RPMI7951 (cell line): ENCODE results near the gene TRAIP. TPM values are rescaled to one million over a fixed set of nuclear protein-coding genes. Genes with fewer than 3 reads are reported as not detected.
"Not testable (repeated sequence)": the region's sequence is repeated elsewhere in the genome, so short reads cannot be mapped to it uniquely, and the experiment has no call there.

Experiments used
- DNase-seq: peaks from one replicate; pipeline ENCODE4 v3.0.0-alpha.2; 2012; ENCODE audit warnings: low read depth
- total RNA-seq: library from RNA; depleted of rRNA; stranded (reverse); fragments of >200 nt; shearing (Covaris generic); gene quantifications from 2 replicates; pipeline ENCODE4 v1.2.3, GENCODE V29; 2014; rRNA removed

TRAIP gene
- 13.5 and 15.0 TPM in 2 replicates for total RNA-seq

- DNase-seq, result peak; percentile 92
Observed at GRCh38 chr3:49856181-49857005, at the start of gene TRAIP. TRAIP (minus strand) TSS chr3:49856564; CDS start chr3:49856453, 111 bp downstream.

DNA sequence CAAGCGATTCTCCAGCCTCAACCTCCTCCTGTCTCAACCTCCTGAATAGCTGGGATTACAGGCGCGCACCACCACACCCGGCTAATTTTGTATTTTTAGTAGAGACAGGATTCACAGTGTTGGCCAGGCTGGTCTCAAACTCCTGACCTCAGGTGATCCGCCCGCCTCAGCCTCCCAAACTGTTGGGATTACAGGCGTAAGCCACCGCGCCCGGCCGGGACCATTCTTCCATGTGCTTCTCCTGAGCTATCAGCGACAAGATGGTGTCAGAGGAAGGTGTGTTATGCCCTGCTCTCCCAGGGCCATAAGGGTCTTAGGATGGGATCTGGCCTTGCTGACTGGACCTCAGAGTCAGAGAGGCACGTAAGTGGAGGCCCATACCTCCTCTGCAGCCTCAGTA is 48.1 kb upstream of the TRAIP start:
- not testable (repeated sequence) for DNase-seq

GRCh38 chr3:49903451-49904424 is 47.4 kb upstream of the TRAIP start, which contains the start of gene MST1R:
MST1R (minus strand) TSS chr3:49903873; CDS start chr3:49903609, 264 bp downstream.
- DNase-seq, result peak; percentile 44

- DNase-seq, result no peak
Observed at GRCh38 chr3:49902511-49903345, 46.4 kb upstream of the TRAIP start.

DNA sequence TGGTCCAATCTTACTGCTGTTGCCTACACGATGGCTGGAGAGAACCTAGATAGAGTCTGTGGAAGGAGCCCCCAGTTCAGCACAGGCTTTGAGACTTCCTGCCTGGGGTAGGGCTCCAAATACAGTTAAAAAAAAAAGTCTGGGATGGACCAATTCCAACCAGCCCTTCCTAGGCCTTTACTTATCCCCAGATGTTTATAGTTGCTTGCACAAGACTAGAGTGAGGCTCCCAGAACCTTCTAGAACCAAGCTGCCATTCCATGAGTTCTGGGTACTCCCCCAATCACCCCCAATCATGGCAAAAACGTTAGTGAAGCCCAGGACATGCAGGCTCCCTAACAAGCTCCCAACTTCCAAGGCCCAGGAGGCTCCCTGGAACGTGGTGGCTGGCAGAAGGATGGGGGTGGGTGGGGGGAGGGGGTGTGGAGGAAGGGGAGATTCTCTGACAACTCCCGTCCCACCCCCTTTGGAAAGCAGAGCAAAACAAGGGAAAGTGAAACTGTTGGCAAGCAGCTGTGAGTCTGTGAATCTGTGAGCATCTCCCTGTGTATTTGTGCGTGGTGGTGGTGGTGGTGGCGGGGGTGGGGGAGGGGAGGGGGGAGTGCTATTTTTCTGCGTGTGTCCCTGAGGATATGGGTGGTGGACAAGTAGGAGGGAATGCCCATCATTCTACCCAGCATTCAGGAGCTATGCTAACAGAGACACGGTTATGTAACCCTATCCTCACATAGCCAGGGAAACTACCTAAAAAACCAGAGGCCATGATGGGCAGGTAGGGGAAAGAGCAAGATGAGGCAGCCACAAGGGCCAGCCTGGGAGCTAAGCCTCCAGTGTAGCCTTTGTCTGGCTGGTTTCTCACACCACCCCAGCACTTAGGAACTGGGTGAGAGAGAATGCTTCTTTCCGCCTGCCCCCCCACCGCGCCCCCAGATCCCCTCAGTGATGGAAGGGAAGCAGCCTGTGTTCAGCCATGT is 45.3 kb upstream of the TRAIP start:
- DNase-seq, result no peak

DNA sequence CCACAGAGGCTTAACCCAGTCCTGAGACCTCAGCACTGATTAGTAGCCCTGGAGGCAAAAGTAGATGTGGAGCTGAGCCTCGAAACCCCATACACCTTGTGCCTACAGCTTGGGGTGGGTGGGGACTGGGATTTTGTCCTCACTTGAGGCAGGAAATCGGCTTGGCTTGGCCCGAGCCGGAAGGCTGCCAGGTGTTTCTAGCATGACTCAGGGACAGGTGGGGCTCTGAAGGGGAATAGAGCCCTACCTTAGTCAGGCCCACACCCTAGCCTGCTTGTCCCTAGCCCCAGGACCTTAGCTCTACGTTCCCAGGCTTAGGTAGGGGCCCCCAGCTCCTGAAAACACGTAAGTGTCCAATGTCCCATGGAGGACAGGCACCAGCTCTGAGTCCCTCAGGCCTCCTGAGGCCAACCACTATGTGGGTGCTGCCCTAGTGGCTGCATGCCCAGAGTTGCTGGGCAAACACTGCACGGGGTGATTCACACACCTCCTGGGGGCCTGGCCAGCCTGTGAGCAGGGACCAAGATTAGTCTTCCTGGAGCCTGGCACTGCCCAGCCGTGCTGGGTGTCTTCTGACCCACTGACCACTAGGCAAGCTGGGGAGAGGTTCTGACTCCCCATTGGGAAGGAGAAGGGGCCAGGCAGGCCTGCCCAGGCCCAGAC is 44.3 kb upstream of the TRAIP start:
- DNase-seq, result peak; percentile 84

DNA sequence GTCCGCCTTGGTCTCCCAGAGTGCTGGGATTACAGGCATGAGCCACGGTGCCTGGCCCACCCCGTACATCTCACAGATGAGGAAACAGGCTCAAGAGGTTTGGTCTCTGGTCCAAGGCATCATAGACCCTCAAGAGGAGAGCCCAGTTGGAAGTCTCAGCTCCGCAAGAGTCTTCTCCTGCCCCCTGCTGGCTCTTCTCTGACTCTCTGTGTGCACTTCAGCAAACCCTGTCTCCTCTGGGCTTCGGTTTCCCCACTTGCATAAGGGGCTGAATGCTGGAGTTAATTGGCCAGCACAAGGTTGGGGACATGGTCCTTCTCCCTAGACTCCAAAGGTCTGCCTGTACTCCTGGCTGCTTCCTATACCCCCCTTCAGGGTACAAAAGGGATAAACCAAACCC is 43.5 kb upstream of the TRAIP start:
- DNase-seq, result no peak

GRCh38 chr3:49898991-49899390 is 42.6 kb upstream of the TRAIP start:
- DNase-seq, result no peak

GRCh38 chr3:49896345-49896744 is 40.0 kb upstream of the TRAIP start:
- no peak for DNase-seq

DNA sequence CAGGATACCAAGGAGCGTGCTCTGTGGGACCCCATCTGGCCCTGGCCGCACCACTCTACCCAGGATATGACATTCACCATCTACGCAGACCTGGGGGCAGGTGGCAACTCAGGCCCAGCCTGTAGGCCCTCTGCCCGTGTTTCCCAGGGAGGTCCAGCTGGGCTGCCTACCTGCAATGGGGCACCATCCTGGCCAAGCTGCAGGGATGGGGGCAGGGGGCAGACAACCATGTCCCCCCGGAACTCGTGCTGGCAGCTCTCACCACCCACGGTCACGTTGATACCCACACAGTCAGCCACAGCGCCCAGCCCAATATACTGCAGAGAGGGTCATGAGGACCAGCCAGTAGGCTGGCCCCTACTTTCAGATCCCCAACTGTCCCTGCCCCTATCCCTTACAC is 39.4 kb upstream of the TRAIP start:
- no peak for DNase-seq

DNA sequence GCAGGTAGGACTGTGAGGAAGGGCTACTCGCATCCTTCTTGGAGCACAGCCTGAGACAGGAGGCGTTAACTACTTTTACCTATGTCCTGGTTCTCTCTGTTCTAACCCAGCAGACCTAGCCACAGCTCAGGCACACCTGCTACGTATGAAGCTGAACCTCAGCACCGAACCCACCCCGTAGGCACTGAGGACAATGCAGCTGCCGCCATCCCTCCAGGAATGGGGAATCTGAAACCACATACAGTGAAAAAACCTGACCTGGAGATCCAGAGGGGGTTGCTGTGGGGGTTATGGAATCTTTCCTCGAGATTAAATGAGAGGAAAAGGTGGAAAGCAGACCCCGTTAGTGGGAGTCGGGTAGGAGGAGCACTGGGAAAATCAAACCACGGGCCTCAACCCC is 32.9 kb upstream of the TRAIP start:
- no peak for DNase-seq

DNA sequence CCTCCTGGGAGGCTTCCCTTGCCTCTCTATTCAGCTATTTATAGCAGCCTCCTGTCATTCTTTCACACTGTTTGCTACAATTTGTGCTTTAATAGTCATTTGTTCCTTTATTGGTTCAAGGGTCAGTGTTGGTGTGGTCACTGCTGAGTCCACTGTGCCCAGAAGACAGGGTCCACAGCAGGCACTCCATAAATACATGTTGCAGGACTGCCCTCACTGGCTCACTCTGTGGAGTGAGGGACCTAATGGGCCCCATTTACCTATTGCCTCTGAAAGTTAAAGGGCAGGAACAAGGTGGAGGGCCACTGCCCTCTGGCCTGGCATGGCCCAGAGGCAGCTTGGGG is 30.5 kb upstream of the TRAIP start:
- DNase-seq, result no peak

DNA sequence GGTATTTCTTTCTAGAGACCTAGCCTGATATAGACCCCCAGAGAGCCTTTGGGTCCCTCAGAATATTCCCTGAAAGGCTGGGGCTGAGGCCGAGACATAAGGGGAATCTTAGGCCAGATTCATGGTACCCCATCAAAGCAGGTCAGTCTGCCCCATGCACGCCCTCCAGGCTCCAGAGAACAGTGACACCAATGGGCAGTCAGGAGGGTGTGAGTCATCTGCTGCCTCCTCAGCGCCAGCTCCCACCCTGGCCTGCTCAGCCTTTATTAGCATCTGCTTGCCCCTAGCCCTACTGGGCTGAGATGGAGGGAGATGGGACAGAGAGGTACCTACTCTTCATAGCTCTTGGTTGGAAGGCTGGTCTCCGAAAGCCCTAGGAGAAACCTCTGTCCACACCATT is 27.6 kb upstream of the TRAIP start:
- peak; percentile 24 for DNase-seq

- peak; percentile 21 for DNase-seq
Observed at GRCh38 chr3:49882166-49882565, 25.8 kb upstream of the TRAIP start.

- DNase-seq, result no peak
Observed at GRCh38 chr3:49880581-49881315, 24.4 kb upstream of the TRAIP start.

DNA sequence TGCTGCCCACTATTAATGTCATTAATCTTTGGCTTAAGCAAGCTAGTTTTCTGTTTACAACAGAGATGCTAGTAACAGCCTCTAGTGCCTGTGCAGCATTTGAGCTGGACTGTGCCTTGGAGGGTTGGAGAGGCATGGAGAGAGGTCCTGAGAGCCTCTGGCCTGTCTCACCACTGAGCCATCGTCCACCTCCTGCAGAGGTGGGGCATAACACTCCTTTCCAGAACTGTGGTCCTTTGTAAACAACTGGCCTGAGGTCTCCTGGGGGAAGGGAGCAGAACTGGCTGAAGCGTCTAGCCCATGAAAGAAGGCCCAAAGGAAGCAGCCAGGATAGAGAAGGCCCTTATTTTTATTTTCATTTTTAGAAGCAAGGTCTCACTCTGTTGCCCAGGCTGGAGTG is 23.4 kb upstream of the TRAIP start:
- no peak for DNase-seq

- no peak for DNase-seq
Observed at GRCh38 chr3:49878686-49879085, 22.3 kb upstream of the TRAIP start.

DNA sequence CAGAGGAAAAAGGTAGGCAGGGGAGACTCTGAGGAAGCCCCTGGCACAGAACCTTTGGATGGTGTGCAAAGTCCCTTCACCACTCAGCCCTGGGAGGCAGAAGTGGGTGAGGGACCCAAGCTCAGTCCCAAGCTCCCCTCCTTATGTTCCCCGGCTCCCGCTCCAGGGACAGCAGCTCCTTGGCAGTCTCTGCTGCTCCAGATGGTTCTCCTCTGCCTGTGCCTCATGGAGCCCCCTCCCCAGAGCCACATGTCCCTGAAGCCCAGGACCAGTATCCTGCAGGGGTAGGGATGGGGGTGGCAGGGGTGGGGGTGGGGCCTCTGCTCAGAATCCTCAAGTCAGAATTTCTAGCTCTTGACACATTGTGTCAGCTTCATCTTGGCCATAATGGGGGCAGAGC is 21.4 kb upstream of the TRAIP start:
- no peak for DNase-seq

- DNase-seq, result no peak
Observed at GRCh38 chr3:49876567-49876966, 20.2 kb upstream of the TRAIP start.
